Astrocyte (in vitro differentiated cells and primary cell): ENCODE measurements around the gene HTR2B.
"Not testable (repeated sequence)": the region's sequence is repeated elsewhere in the genome, so short reads cannot be mapped to it uniquely, and the experiment has no call there.

Source experiments
- EZH2 ChIP-seq: IDR thresholded peaks from 2 replicates; pipeline ENCODE4 v1.6.1; 2012; ENCODE audit warnings: mild to moderate bottlenecking, low read length, inconsistent platforms; ENCODE audit not compliant: insufficient read depth
- TF ChIP-seq, protein P1 (sequence below): IDR thresholded peaks from 2 replicates; pipeline ENCODE4 v1.5.1; 2011; ENCODE audit warnings: low read depth, mild to moderate bottlenecking, inconsistent platforms, low read length, moderate library complexity; ENCODE audit not compliant: insufficient read depth

DNA sequence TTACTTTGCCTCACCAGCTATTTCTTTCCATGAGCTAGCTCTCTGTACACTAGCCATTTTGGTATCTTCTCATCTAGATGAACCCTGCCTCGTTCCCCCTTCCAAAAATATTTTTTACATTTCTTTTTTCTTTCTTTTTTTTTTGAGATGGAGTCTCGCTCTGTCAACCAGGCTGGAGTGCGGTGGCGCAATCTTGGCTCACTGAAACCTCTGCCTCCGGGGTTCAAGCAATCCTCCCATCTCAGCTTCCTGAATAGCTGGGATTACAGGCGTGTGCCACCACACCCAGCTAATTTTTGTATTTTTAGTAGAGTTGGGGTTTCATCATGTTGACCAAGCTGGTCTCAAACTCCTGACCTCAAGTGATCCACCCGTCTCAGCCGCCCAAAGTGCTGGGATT lies 57.3 kb downstream of the HTR2B start:
- TF ChIP-seq, protein P1, sequence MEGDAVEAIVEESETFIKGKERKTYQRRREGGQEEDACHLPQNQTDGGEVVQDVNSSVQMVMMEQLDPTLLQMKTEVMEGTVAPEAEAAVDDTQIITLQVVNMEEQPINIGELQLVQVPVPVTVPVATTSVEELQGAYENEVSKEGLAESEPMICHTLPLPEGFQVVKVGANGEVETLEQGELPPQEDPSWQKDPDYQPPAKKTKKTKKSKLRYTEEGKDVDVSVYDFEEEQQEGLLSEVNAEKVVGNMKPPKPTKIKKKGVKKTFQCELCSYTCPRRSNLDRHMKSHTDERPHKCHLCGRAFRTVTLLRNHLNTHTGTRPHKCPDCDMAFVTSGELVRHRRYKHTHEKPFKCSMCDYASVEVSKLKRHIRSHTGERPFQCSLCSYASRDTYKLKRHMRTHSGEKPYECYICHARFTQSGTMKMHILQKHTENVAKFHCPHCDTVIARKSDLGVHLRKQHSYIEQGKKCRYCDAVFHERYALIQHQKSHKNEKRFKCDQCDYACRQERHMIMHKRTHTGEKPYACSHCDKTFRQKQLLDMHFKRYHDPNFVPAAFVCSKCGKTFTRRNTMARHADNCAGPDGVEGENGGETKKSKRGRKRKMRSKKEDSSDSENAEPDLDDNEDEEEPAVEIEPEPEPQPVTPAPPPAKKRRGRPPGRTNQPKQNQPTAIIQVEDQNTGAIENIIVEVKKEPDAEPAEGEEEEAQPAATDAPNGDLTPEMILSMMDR, result not testable (repeated sequence)
- not testable (repeated sequence) for TF ChIP-seq EZH2
